ENCODE results near the gene SUCLG2. TPM values are rescaled to one million over a fixed set of nuclear protein-coding genes. Genes with fewer than 3 reads are reported as not detected.
A peak's percentile ranks its signal among the peaks of the same experiment; 100 is the strongest.

Gene SUCLG2
- total and polyA plus RNA-seq, 3 experiments from 2014 or later: 57.0 to 61.7 (median 59.9) TPM

GRCh38 chr3:67386451-67386850 lies 268.0 kb downstream of the SUCLG2 start:
- H3K4me3 ChIP-seq (ENCODE audit: low read length): no peak overlapping the region
- CTCF ChIA-PET: interaction anchor here (1.2 to 1.4 kb wide), 2 partner anchors 272 to 403 kb away, joined by 3 read pairs; no protein-coding TSS in a partner anchor
- Mint-ChIP-seq H3K27me3 (no peaks in the 10 kb centered on the region), H3K36me3 (peaks cover 11 to 43% (median 18%) of the 10 kb centered on the region in 3 donors), H3K9me3 (no peaks in the 10 kb centered on the region), H3K27ac (no peak overlapping the region), H3K4me1 (peaks cover 0 to 6% (median 3%) of the 10 kb centered on the region in 3 donors), H3K4me3 (no peak overlapping the region)
- H3K27me3 ChIP-seq (ENCODE audit: insufficient read depth, low read length, poor library complexity, severe bottlenecking): no peaks in the 10 kb centered on the region
- H3K27ac ChIP-seq (ENCODE audit: low read depth, low read length): no peak overlapping the region
- POLR2A ChIA-PET: no interaction called here
- no peaks in the 10 kb centered on the region for H3K4me1 ChIP-seq (ENCODE audit: insufficient read depth, low read length)
- DNase-seq: no peak
- H3K9me3 ChIP-seq (ENCODE audit: low read length): no peaks in the 10 kb centered on the region
- H3K36me3 ChIP-seq (ENCODE audit: insufficient read depth, low read length): no peaks in the 10 kb centered on the region

- Mint-ChIP-seq H3K4me3 (no peak overlapping the region), H3K4me1 (peaks cover 0 to 6% (median 1%) of the 10 kb centered on the region in 3 donors), H3K27ac (peak overlapping the region in 2 of 8 donors; percentile 2 to 79), H3K36me3 (peaks cover 11 to 37% (median 16%) of the 10 kb centered on the region in 3 donors), H3K27me3 (no peaks in the 10 kb centered on the region), H3K9me3 (no peaks in the 10 kb centered on the region)
- no peak overlapping the region for H3K4me3 ChIP-seq (ENCODE audit: low read length)
- no peaks in the 10 kb centered on the region for H3K9me3 ChIP-seq (ENCODE audit: low read length)
- CTCF ChIA-PET: interaction anchor here (1.4 to 4.9 kb wide), 3 partner anchors 405 to 412 kb away, joined by 3 to 38 read pairs (median 5); no protein-coding TSS in a partner anchor
- H3K27me3 ChIP-seq (ENCODE audit: insufficient read depth, low read length, poor library complexity, severe bottlenecking): no peaks in the 10 kb centered on the region
- H3K27ac ChIP-seq (ENCODE audit: low read depth, low read length): no peak overlapping the region
- H3K4me1 ChIP-seq (ENCODE audit: insufficient read depth, low read length): no peaks in the 10 kb centered on the region
- H3K36me3 ChIP-seq (ENCODE audit: insufficient read depth, low read length): no peaks in the 10 kb centered on the region
- peak in 4 of 5 donors; percentile 5 to 56 (median 11) for DNase-seq
- POLR2A ChIA-PET: no interaction called here
These were observed 269.5 kb downstream of the SUCLG2 start for GRCh38 chr3:67384760-67385397.

GRCh38 chr3:67384016-67384415 lies 270.4 kb downstream of the SUCLG2 start:
- POLR2A ChIA-PET: no interaction called here

GRCh38 chr3:67383379-67383778 lies 271.0 kb downstream of the SUCLG2 start:
- Histone ChIP-seq H3K4me1 (ENCODE audit: insufficient read depth, low read length) (no peaks in the 10 kb centered on the region), H3K27me3 (ENCODE audit: insufficient read depth, low read length, poor library complexity, severe bottlenecking) (no peaks in the 10 kb centered on the region), H3K27ac (ENCODE audit: low read depth, low read length) (no peak overlapping the region), H3K9me3 (ENCODE audit: low read length) (no peaks in the 10 kb centered on the region), H3K4me3 (ENCODE audit: low read length) (no peak overlapping the region), H3K36me3 (ENCODE audit: insufficient read depth, low read length) (no peaks in the 10 kb centered on the region)
- POLR2A ChIA-PET: no interaction called here
- Mint-ChIP-seq H3K4me3 (no peak overlapping the region), H3K27me3 (no peaks in the 10 kb centered on the region), H3K9me3 (no peaks in the 10 kb centered on the region), H3K36me3 (peaks cover 4 to 38% (median 10%) of the 10 kb centered on the region in 3 donors), H3K4me1 (peaks cover 0 to 5% (median 0%) of the 10 kb centered on the region in 3 donors), H3K27ac (peak overlapping the region in 2 of 8 donors; percentile 52 to 53)
- DNase-seq: no peak
- CTCF ChIA-PET: interaction anchor here (0.8 to 4.9 kb wide), 4 partner anchors 10 to 873 kb away, joined by 3 to 38 read pairs (median 4); no protein-coding TSS in a partner anchor

More at GRCh38 chr3:67384016-67384415, 270.4 kb downstream of the SUCLG2 start:
- Histone ChIP-seq H3K4me1 (ENCODE audit: insufficient read depth, low read length) (no peaks in the 10 kb centered on the region), H3K4me3 (ENCODE audit: low read length) (no peak overlapping the region), H3K27me3 (ENCODE audit: insufficient read depth, low read length, poor library complexity, severe bottlenecking) (no peaks in the 10 kb centered on the region), H3K36me3 (ENCODE audit: insufficient read depth, low read length) (no peaks in the 10 kb centered on the region), H3K27ac (ENCODE audit: low read depth, low read length) (no peak overlapping the region), H3K9me3 (ENCODE audit: low read length) (no peaks in the 10 kb centered on the region)
- peaks cover 0 to 10% (median 1%) of the 10 kb centered on the region in 3 donors for H3K4me1 Mint-ChIP-seq
- H3K4me3 Mint-ChIP-seq: no peak overlapping the region
- CTCF ChIA-PET: interaction anchor here (0.8 to 4.9 kb wide), 3 partner anchors 406 to 873 kb away, joined by 3 to 38 read pairs (median 5); no protein-coding TSS in a partner anchor
- DNase-seq: no peak
- no peaks in the 10 kb centered on the region for H3K9me3 Mint-ChIP-seq
- H3K27me3 Mint-ChIP-seq: no peaks in the 10 kb centered on the region
- H3K27ac Mint-ChIP-seq: peak overlapping the region in 1 of 8 donors; percentile 26
- H3K36me3 Mint-ChIP-seq: peaks cover 10 to 37% (median 12%) of the 10 kb centered on the region in 3 donors

- CTCF ChIA-PET: interaction anchor here (0.8 to 4.9 kb wide), 3 partner anchors 9 to 408 kb away, joined by 3 to 38 read pairs (median 6); no protein-coding TSS in a partner anchor
These were observed 271.9 kb downstream of the SUCLG2 start for GRCh38 chr3:67382536-67382935.

GRCh38 chr3:67381667-67382272 lies 272.6 kb downstream of the SUCLG2 start:
- H3K27ac ChIP-seq (ENCODE audit: low read depth, low read length): no peak overlapping the region
- no peaks in the 10 kb centered on the region for H3K36me3 ChIP-seq (ENCODE audit: insufficient read depth, low read length)
- ChIA-PET CTCF (interaction anchor here (1.3 to 4.9 kb wide), 4 partner anchors 8 to 408 kb away, joined by 3 to 38 read pairs (median 6); no protein-coding TSS in a partner anchor), POLR2A (no interaction called here)
- H3K36me3 Mint-ChIP-seq: peaks cover under 1 to 42% (median 10%) of the 10 kb centered on the region in 3 donors
- peak overlapping the region in 2 of 8 donors; percentile 22 to 77 for H3K27ac Mint-ChIP-seq
- no peaks in the 10 kb centered on the region for H3K27me3 ChIP-seq (ENCODE audit: insufficient read depth, low read length, poor library complexity, severe bottlenecking)
- H3K4me3 Mint-ChIP-seq: no peak overlapping the region
- no peaks in the 10 kb centered on the region for H3K9me3 Mint-ChIP-seq
- H3K4me1 ChIP-seq (ENCODE audit: insufficient read depth, low read length): no peaks in the 10 kb centered on the region
- H3K4me3 ChIP-seq (ENCODE audit: low read length): no peak overlapping the region
- H3K9me3 ChIP-seq (ENCODE audit: low read length): no peaks in the 10 kb centered on the region
- no peaks in the 10 kb centered on the region for H3K27me3 Mint-ChIP-seq
- peak in 1 of 5 donors; percentile 16 for DNase-seq
- H3K4me1 Mint-ChIP-seq: peaks cover 0 to 11% (median 4%) of the 10 kb centered on the region in 3 donors

More at GRCh38 chr3:67382536-67382935, 271.9 kb downstream of the SUCLG2 start:
- Histone ChIP-seq H3K27ac (ENCODE audit: low read depth, low read length) (no peak overlapping the region), H3K27me3 (ENCODE audit: insufficient read depth, low read length, poor library complexity, severe bottlenecking) (no peaks in the 10 kb centered on the region), H3K4me1 (ENCODE audit: insufficient read depth, low read length) (no peaks in the 10 kb centered on the region), H3K4me3 (ENCODE audit: low read length) (no peak overlapping the region), H3K9me3 (ENCODE audit: low read length) (no peaks in the 10 kb centered on the region), H3K36me3 (ENCODE audit: insufficient read depth, low read length) (no peaks in the 10 kb centered on the region)
- Mint-ChIP-seq H3K4me1 (peaks cover 0 to 11% (median 0%) of the 10 kb centered on the region in 3 donors), H3K27ac (peak overlapping the region in 1 of 8 donors; percentile 47), H3K4me3 (no peak overlapping the region), H3K27me3 (no peaks in the 10 kb centered on the region), H3K9me3 (no peaks in the 10 kb centered on the region), H3K36me3 (peaks cover 4 to 37% (median 11%) of the 10 kb centered on the region in 3 donors)
- POLR2A ChIA-PET: no interaction called here
- no peak for DNase-seq

GRCh38 chr3:67380118-67380517 lies 274.3 kb downstream of the SUCLG2 start:
- Histone ChIP-seq H3K4me1 (ENCODE audit: insufficient read depth, low read length) (no peaks in the 10 kb centered on the region), H3K9me3 (ENCODE audit: low read length) (no peaks in the 10 kb centered on the region), H3K4me3 (ENCODE audit: low read length) (no peak overlapping the region), H3K36me3 (ENCODE audit: insufficient read depth, low read length) (no peaks in the 10 kb centered on the region), H3K27me3 (ENCODE audit: insufficient read depth, low read length, poor library complexity, severe bottlenecking) (no peaks in the 10 kb centered on the region), H3K27ac (ENCODE audit: low read depth, low read length) (no peak overlapping the region)
- Mint-ChIP-seq H3K9me3 (no peaks in the 10 kb centered on the region), H3K27ac (no peak overlapping the region), H3K36me3 (peaks cover 11 to 54% (median 23%) of the 10 kb centered on the region in 3 donors), H3K27me3 (no peaks in the 10 kb centered on the region), H3K4me3 (no peak overlapping the region), H3K4me1 (peaks cover 0 to 11% (median 5%) of the 10 kb centered on the region in 3 donors)
- POLR2A ChIA-PET: no interaction called here
- DNase-seq: no peak
- CTCF ChIA-PET: interaction anchor here (0.9 to 4.9 kb wide), 4 partner anchors 38 to 1497 kb away, joined by 3 to 38 read pairs (median 4); no protein-coding TSS in a partner anchor

GRCh38 chr3:67377299-67377698 lies 277.1 kb downstream of the SUCLG2 start:
- Mint-ChIP-seq H3K27ac (peak overlapping the region in 1 of 8 donors; percentile 52), H3K36me3 (peaks cover 24 to 68% (median 27%) of the 10 kb centered on the region in 3 donors), H3K4me1 (peaks cover 0 to 11% (median 5%) of the 10 kb centered on the region in 3 donors), H3K4me3 (no peak overlapping the region), H3K9me3 (no peaks in the 10 kb centered on the region), H3K27me3 (no peaks in the 10 kb centered on the region)
- Histone ChIP-seq H3K4me3 (ENCODE audit: low read length) (no peak overlapping the region), H3K36me3 (ENCODE audit: insufficient read depth, low read length) (peaks cover 1% of the 10 kb centered on the region), H3K9me3 (ENCODE audit: low read length) (no peaks in the 10 kb centered on the region), H3K27me3 (ENCODE audit: insufficient read depth, low read length, poor library complexity, severe bottlenecking) (no peaks in the 10 kb centered on the region), H3K27ac (ENCODE audit: low read depth, low read length) (no peak overlapping the region), H3K4me1 (ENCODE audit: insufficient read depth, low read length) (no peaks in the 10 kb centered on the region)
- DNase-seq: no peak
- ChIA-PET CTCF (no interaction called here), POLR2A (no interaction called here)
